DND-41 (cell line): Measurements from ENCODE around the gene TMEM145.

Source experiments
- ATAC-seq: fragments of 200-7000 bp; cut with Tn5 transposase; 3 replicates; pipeline ENCODE4 v1.9.1; 2021; ENCODE audit warnings: low read depth; ENCODE audit not compliant: insufficient read depth
- DNase-seq: peaks from one replicate; pipeline ENCODE4 v3.0.0-alpha.2; 2020
- H2AFZ ChIP-seq: 2 replicates; pipeline ENCODE4 v1.6.0; 2012; ENCODE audit warnings: low read depth, low read length
- H3K27ac ChIP-seq: 2 replicates; pipeline ENCODE4 v1.5.1; 2012; ENCODE audit warnings: low read length, inconsistent platforms
- H3K27me3 ChIP-seq: fragments of 200-600 bp; sonication (generic); 2 replicates; pipeline ENCODE4 v1.6.0; 2012; ENCODE audit warnings: low read length, mild to moderate bottlenecking, inconsistent platforms; ENCODE audit not compliant: insufficient read depth, poor library complexity
- H3K36me3 ChIP-seq: 2 replicates; pipeline ENCODE4 v1.5.1; 2012; ENCODE audit warnings: low read length, inconsistent platforms; ENCODE audit not compliant: insufficient read depth
- H3K4me1 ChIP-seq: 2 replicates; pipeline ENCODE4 v1.5.1; 2012; ENCODE audit warnings: mild to moderate bottlenecking, low read length; ENCODE audit not compliant: insufficient read depth
- H3K4me2 ChIP-seq: 2 replicates; pipeline ENCODE4 v1.6.0; 2012; ENCODE audit warnings: mild to moderate bottlenecking, moderate library complexity, low read length, inconsistent platforms; ENCODE audit not compliant: insufficient read depth
- H3K4me3 ChIP-seq, 2 experiments: fragments of 200-600 bp in 1 of 2; shearing (Covaris generic) in 1 of 2; 2 replicates each; pipeline ENCODE4 v1.5.1; 2012 to 2016; ENCODE audit warnings: inconsistent platforms in 2 of 2, low read length in 2 of 2, mild to moderate bottlenecking in 2 of 2, low read depth in 1 of 2, moderate library complexity in 1 of 2
- H3K79me2 ChIP-seq: 2 replicates; pipeline ENCODE4 v1.6.0; 2012; ENCODE audit warnings: low read length, inconsistent platforms; ENCODE audit not compliant: insufficient read depth
- H3K9ac ChIP-seq: 2 replicates; pipeline ENCODE4 v1.6.0; 2012; ENCODE audit warnings: low read depth, mild to moderate bottlenecking, inconsistent platforms, low read length, moderate library complexity
- H3K9me3 ChIP-seq: 2 replicates; pipeline ENCODE4 v1.5.1; 2012; ENCODE audit warnings: low read length, moderate library complexity, mild to moderate bottlenecking, inconsistent platforms; ENCODE audit not compliant: insufficient read depth, severe bottlenecking
- H4K20me1 ChIP-seq: 2 replicates; pipeline ENCODE4 v1.6.0; 2012; ENCODE audit warnings: low read length; ENCODE audit not compliant: insufficient read depth
- CTCF ChIP-seq: IDR thresholded peaks from 2 replicates; pipeline ENCODE4 v1.5.1; 2012; ENCODE audit warnings: borderline replicate concordance, low read length, moderate library complexity, mild to moderate bottlenecking; ENCODE audit not compliant: poor library complexity, severe bottlenecking; ENCODE audit errors: extremely low read depth
- EZH2 ChIP-seq: IDR thresholded peaks from 3 replicates; pipeline ENCODE4 v1.6.1; 2012; ENCODE audit warnings: borderline replicate concordance, low read depth, mild to moderate bottlenecking, moderate library complexity, low read length, inconsistent platforms; ENCODE audit not compliant: severe bottlenecking

The TMEM145 gene

GRCh38 chr19:42333975-42334696 lies 21.0 kb downstream of the TMEM145 start:
- Histone ChIP-seq H3K27me3 (no peaks in the 10 kb centered on the region), H3K9me3 (no peaks in the 10 kb centered on the region), H2AFZ (no peak overlapping the region)

GRCh38 chr19:42334697-42335373 lies 21.7 kb downstream of the TMEM145 start:
- H3K36me3 ChIP-seq, result peaks cover 12% of the 10 kb centered on the region
- H3K27me3 ChIP-seq, result no peaks in the 10 kb centered on the region
- no peak overlapping the region for H3K27ac ChIP-seq
- no peaks in the 10 kb centered on the region for H3K4me1 ChIP-seq
- H3K9ac ChIP-seq, result no peak overlapping the region
- TF ChIP-seq CTCF (no peak), EZH2 (no peak)
- peaks cover 15% of the 10 kb centered on the region; the same call in 1 of the 2 replicates for H4K20me1 ChIP-seq
- DNase-seq (no peak), ATAC-seq (no peak)
- no peak overlapping the region for H2AFZ ChIP-seq
- no peak overlapping the region for H3K4me2 ChIP-seq
- H3K9me3 ChIP-seq, result no peaks in the 10 kb centered on the region
- H3K4me3 ChIP-seq, result no peak overlapping the region
- peaks cover 5% of the 10 kb centered on the region; the same call in 1 of the 2 replicates for H3K79me2 ChIP-seq

More at GRCh38 chr19:42333975-42334696, 21.0 kb downstream of the TMEM145 start:
- DNase-seq, result no peak
- no peak for ATAC-seq
- H3K4me1 ChIP-seq, result no peaks in the 10 kb centered on the region; the same call in 1 of the 2 replicates
- no peak overlapping the region for H3K4me3 ChIP-seq
- H3K9ac ChIP-seq, result no peak overlapping the region
- H3K79me2 ChIP-seq, result peaks cover 5% of the 10 kb centered on the region; the same call in 1 of the 2 replicates
- H4K20me1 ChIP-seq, result peaks cover 15% of the 10 kb centered on the region; the same call in 1 of the 2 replicates
- no peak overlapping the region for H3K27ac ChIP-seq
- no peak overlapping the region for H3K4me2 ChIP-seq
- H3K36me3 ChIP-seq, result peaks cover 12% of the 10 kb centered on the region
- TF ChIP-seq CTCF, result no peak
- no peak for TF ChIP-seq EZH2

GRCh38 chr19:42335374-42335936 lies 22.3 kb downstream of the TMEM145 start:
- H3K9ac ChIP-seq, result no peak overlapping the region
- H2AFZ ChIP-seq, result no peak overlapping the region
- DNase-seq (no peak), ATAC-seq (no peak)
- TF ChIP-seq CTCF (no peak), EZH2 (no peak)
- H4K20me1 ChIP-seq, result peaks cover 12% of the 10 kb centered on the region; the same call in 1 of the 2 replicates
- no peak overlapping the region for H3K27ac ChIP-seq
- no peaks in the 10 kb centered on the region for H3K4me1 ChIP-seq
- peaks cover 5% of the 10 kb centered on the region; the same call in 1 of the 2 replicates for H3K79me2 ChIP-seq
- peaks cover 12% of the 10 kb centered on the region for H3K36me3 ChIP-seq
- H3K27me3 ChIP-seq, result no peaks in the 10 kb centered on the region
- no peaks in the 10 kb centered on the region for H3K9me3 ChIP-seq
- H3K4me3 ChIP-seq, result no peak overlapping the region
- H3K4me2 ChIP-seq, result no peak overlapping the region
